Astrocyte (in vitro differentiated cells and primary cell): ENCODE results near the gene TAGLN3. TPM values are rescaled to one million over a fixed set of nuclear protein-coding genes. Genes with fewer than 3 reads are reported as not detected.

Experiments
- DNase-seq: peaks from one replicate; pipeline ENCODE4 v3.0.0-alpha.2; 2010; ENCODE audit warnings: low read depth
- FAIRE-seq: peaks from 2 replicates; lab custom pipeline; 2011; peaks lifted over from hg19 to GRCh38; lab: Jason Lieb, UNC
- H2AFZ ChIP-seq: 2 replicates; pipeline ENCODE4 v1.6.0; 2012; ENCODE audit warnings: low read depth, low read length, inconsistent platforms
- H3K27ac ChIP-seq: 2 replicates; pipeline ENCODE4 v1.5.1; 2011; ENCODE audit warnings: low read depth, low read length, inconsistent platforms
- H3K27me3 ChIP-seq: 2 replicates; pipeline ENCODE4 v1.6.0; 2011; ENCODE audit warnings: low read length, inconsistent platforms; ENCODE audit not compliant: insufficient read depth
- H3K36me3 ChIP-seq: 2 replicates; pipeline ENCODE4 v1.5.1; 2011; ENCODE audit warnings: low read length, inconsistent platforms; ENCODE audit not compliant: insufficient read depth
- H3K4me1 ChIP-seq: 2 replicates; pipeline ENCODE4 v1.5.1; 2011; ENCODE audit warnings: low read length, inconsistent platforms; ENCODE audit not compliant: insufficient read depth
- H3K4me2 ChIP-seq: 2 replicates; pipeline ENCODE4 v1.6.0; 2012; ENCODE audit warnings: low read length, inconsistent platforms
- H3K4me3 ChIP-seq: 2 replicates; pipeline ENCODE4 v1.5.1; 2011; ENCODE audit warnings: low read depth, mild to moderate bottlenecking, low read length, inconsistent platforms; ENCODE audit not compliant: insufficient read depth
- H3K79me2 ChIP-seq: 2 replicates; pipeline ENCODE4 v1.6.0; 2012; ENCODE audit warnings: mild to moderate bottlenecking, low read length, inconsistent platforms; ENCODE audit not compliant: insufficient read depth
- H3K9ac ChIP-seq: 2 replicates; pipeline ENCODE4 v1.6.0; 2012; ENCODE audit warnings: mild to moderate bottlenecking, low read length, inconsistent platforms
- H3K9me3 ChIP-seq: 2 replicates; pipeline ENCODE4 v1.5.1; 2012; ENCODE audit warnings: low read depth, mild to moderate bottlenecking, low read length, inconsistent platforms; ENCODE audit not compliant: insufficient read depth
- H4K20me1 ChIP-seq: 2 replicates; pipeline ENCODE4 v1.6.0; 2012; ENCODE audit warnings: low read length, inconsistent platforms; ENCODE audit not compliant: insufficient read depth
- H3K27ac Mint-ChIP-seq: one replicate; pipeline ENCODE4 v1.8.0; 2021; ENCODE audit warnings: mild to moderate bottlenecking, mixed read lengths; ENCODE audit not compliant: unreplicated experiment
- H3K27me3 Mint-ChIP-seq: one replicate; pipeline ENCODE4 v1.8.0; 2021; ENCODE audit warnings: low read depth, mixed read lengths; ENCODE audit not compliant: unreplicated experiment
- H3K36me3 Mint-ChIP-seq: one replicate; pipeline ENCODE4 v1.8.0; 2021; ENCODE audit warnings: low read depth, mixed read lengths; ENCODE audit not compliant: unreplicated experiment
- H3K4me1 Mint-ChIP-seq: one replicate; pipeline ENCODE4 v1.8.0; 2021; ENCODE audit warnings: low read depth, mixed read lengths; ENCODE audit not compliant: unreplicated experiment
- H3K4me3 Mint-ChIP-seq: one replicate; pipeline ENCODE4 v1.8.0; 2021; ENCODE audit warnings: mild to moderate bottlenecking, moderate library complexity, mixed read lengths; ENCODE audit not compliant: unreplicated experiment
- H3K9me3 Mint-ChIP-seq: one replicate; pipeline ENCODE4 v1.8.0; 2021; ENCODE audit warnings: mild to moderate bottlenecking, mixed read lengths; ENCODE audit not compliant: unreplicated experiment
- EZH2 ChIP-seq: IDR thresholded peaks from 2 replicates; pipeline ENCODE4 v1.6.1; 2012; ENCODE audit warnings: mild to moderate bottlenecking, low read length, inconsistent platforms; ENCODE audit not compliant: insufficient read depth
- total RNA-seq: library from RNA; stranded (reverse); gene quantifications from 2 replicates; pipeline ENCODE4 v1.2.1, GENCODE V29; 2021
- TF ChIP-seq, protein P1 (sequence below): IDR thresholded peaks from 2 replicates; pipeline ENCODE4 v1.5.1; 2011; ENCODE audit warnings: low read depth, mild to moderate bottlenecking, inconsistent platforms, low read length, moderate library complexity; ENCODE audit not compliant: insufficient read depth

TAGLN3 gene
- total RNA-seq, 1 donor from 2014 or later, result 8.7 TPM

DNA sequence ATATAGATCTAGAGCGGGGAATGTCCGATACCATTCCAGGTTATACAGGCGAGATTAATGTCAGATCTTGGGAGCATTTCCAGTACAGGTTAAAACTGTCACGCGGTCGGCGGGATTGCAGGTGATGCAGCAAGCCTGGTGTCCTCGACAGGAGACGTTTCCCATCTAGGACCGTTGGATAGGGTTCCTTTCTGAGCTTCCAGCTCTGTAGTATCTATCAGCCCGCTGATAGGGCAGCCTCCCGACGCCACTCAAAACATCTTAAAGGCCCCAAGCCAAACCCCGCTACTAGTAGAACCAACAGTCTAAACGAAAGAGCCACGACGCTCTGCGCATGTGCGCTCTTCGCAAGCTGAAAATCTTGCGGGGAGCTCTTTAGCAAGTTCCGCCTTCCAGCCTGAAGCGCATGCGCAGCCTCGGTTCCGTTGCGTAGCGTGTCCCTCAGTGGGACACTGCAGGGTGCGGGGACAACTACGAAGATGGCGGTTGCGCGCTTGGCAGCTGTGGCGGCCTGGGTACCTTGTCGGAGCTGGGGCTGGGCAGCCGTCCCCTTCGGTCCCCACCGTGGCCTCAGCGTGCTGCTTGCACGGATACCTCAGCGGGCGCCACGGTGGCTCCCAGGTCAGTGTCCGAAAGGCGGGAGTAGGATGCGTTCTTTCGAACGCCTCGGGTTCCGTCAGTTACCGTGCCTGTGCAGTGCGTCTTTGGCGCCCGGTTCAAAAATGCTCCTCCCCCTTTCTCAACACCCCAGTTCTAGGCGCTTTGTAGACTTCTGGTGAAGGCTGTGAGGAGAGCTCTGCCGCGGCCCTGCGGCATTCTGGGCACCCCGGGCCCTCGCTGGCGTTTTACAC, 19.9 kb upstream of the TAGLN3 start, which contains the start of gene ABHD10:
Gene ABHD10, plus strand, starts transcription at position 444 of the 851 bp plus-strand sequence. Its CDS starts 36 bp downstream, at position 480.
- Histone ChIP-seq H3K4me1 (no peaks in the 10 kb centered on the region), H3K27ac (peak within 1 kb of the TSS; percentile 84), H2AFZ (peak within 1 kb of the TSS; percentile 87), H3K9ac (peak within 1 kb of the TSS; percentile 92), H3K4me2 (peak within 1 kb of the TSS; percentile 82), H3K79me2 (peaks cover 49% of the 10 kb centered on the region), H3K27me3 (no peaks in the 10 kb centered on the region), H4K20me1 (no peaks in the 10 kb centered on the region), H3K9me3 (no peaks in the 10 kb centered on the region), H3K36me3 (peaks cover 24% of the 10 kb centered on the region), H3K4me3 (peak within 1 kb of the TSS; percentile 79)
- H3K27ac Mint-ChIP-seq, result peak within 1 kb of the TSS; percentile 55
- TF ChIP-seq, protein P1, sequence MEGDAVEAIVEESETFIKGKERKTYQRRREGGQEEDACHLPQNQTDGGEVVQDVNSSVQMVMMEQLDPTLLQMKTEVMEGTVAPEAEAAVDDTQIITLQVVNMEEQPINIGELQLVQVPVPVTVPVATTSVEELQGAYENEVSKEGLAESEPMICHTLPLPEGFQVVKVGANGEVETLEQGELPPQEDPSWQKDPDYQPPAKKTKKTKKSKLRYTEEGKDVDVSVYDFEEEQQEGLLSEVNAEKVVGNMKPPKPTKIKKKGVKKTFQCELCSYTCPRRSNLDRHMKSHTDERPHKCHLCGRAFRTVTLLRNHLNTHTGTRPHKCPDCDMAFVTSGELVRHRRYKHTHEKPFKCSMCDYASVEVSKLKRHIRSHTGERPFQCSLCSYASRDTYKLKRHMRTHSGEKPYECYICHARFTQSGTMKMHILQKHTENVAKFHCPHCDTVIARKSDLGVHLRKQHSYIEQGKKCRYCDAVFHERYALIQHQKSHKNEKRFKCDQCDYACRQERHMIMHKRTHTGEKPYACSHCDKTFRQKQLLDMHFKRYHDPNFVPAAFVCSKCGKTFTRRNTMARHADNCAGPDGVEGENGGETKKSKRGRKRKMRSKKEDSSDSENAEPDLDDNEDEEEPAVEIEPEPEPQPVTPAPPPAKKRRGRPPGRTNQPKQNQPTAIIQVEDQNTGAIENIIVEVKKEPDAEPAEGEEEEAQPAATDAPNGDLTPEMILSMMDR, result no peak
- TF ChIP-seq EZH2, result no peak
- H3K27me3 Mint-ChIP-seq, result no peaks in the 10 kb centered on the region
- no peaks in the 10 kb centered on the region for H3K9me3 Mint-ChIP-seq
- peak within 1 kb of the TSS; percentile 91 for H3K4me3 Mint-ChIP-seq
- no peaks in the 10 kb centered on the region for H3K4me1 Mint-ChIP-seq
- H3K36me3 Mint-ChIP-seq, result peaks cover 4% of the 10 kb centered on the region
- FAIRE-seq, result peak; percentile 97
- DNase-seq, result peak; percentile 94

DNA sequence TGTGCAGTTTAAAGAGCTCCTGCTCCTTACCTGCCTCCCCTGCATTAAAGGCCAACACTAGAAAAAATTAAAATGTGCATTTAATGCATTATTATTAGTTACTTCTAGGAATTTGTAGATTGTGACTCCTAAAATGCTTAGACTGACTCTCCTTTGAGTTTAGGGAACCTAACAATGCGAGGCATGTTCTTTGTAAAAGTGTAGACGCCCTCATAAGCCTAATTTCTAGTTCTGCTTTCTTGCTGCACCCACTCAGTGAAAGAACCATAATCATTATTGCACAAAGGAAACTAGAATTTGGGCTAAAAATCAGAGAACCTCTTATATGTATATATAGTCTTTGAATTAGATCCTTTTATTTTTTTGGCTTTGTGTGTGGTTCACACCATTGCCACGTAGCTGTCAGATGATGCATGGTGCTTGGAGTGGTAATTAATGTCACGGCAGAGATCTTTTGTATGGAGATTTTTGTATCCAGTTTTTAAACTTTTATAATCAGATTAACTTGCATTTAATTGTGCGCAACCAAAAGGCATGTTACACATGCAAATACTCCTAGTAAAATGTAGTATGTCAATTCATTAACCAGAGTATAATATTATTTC, 19.2 kb upstream of the TAGLN3 start:
- Histone ChIP-seq H3K36me3 (peaks cover 16% of the 10 kb centered on the region), H3K4me1 (no peaks in the 10 kb centered on the region), H4K20me1 (no peaks in the 10 kb centered on the region), H3K9ac (peak overlapping the region; percentile 92), H3K4me3 (peak overlapping the region; percentile 79), H3K27ac (peak overlapping the region; percentile 84), H3K27me3 (no peaks in the 10 kb centered on the region), H3K9me3 (no peaks in the 10 kb centered on the region), H3K79me2 (peaks cover 55% of the 10 kb centered on the region), H2AFZ (peak overlapping the region; percentile 87), H3K4me2 (peak overlapping the region; percentile 82)
- no peaks in the 10 kb centered on the region for H3K9me3 Mint-ChIP-seq
- peak overlapping the region; percentile 55 for H3K27ac Mint-ChIP-seq
- no peaks in the 10 kb centered on the region for H3K36me3 Mint-ChIP-seq
- no peaks in the 10 kb centered on the region for H3K27me3 Mint-ChIP-seq
- no peaks in the 10 kb centered on the region for H3K4me1 Mint-ChIP-seq
- TF ChIP-seq, protein P1, result no peak
- no peak for TF ChIP-seq EZH2
- DNase-seq, result peak; percentile 36
- FAIRE-seq, result peak; percentile 71
- peak overlapping the region; percentile 91 for H3K4me3 Mint-ChIP-seq
